RWPE2 (cell line): ENCODE results near the gene ZNF398.

Experiments used
- ATAC-seq: fragments of 200-7000 bp; cut with Tn5 transposase; 3 replicates; pipeline ENCODE4 v1.9.1; 2021; ENCODE audit warnings: low read depth
- DNase-seq: peaks from one replicate; pipeline ENCODE4 v3.0.0-alpha.2; 2020; ENCODE audit warnings: low spot score
- H3K27ac ChIP-seq: fragments of 450-650 bp; 2 replicates; pipeline ENCODE4 v1.5.1; 2017; ENCODE audit warnings: mild to moderate bottlenecking; ENCODE audit not compliant: poor library complexity, severe bottlenecking
- H3K27me3 ChIP-seq: fragments of 250-450 bp; sonication (Bioruptor Pico); 2 replicates; pipeline ENCODE4 v1.5.1; 2021; ENCODE audit warnings: mild to moderate bottlenecking, moderate library complexity; ENCODE audit not compliant: insufficient read depth, poor library complexity, severe bottlenecking
- H3K36me3 ChIP-seq: fragments of 250-450 bp; sonication (Bioruptor Pico); 2 replicates; pipeline ENCODE4 v1.5.1; 2020; ENCODE audit warnings: low read depth, mild to moderate bottlenecking, moderate library complexity
- H3K4me1 ChIP-seq: fragments of 250-450 bp; sonication (Bioruptor Pico); 2 replicates; pipeline ENCODE4 v1.5.1; 2021; ENCODE audit warnings: mild to moderate bottlenecking, moderate library complexity; ENCODE audit not compliant: insufficient read depth, poor library complexity, severe bottlenecking
- H3K4me3 ChIP-seq: fragments of 250-450 bp; sonication (Bioruptor Pico); 2 replicates; pipeline ENCODE4 v1.5.1; 2021; ENCODE audit warnings: mild to moderate bottlenecking, moderate library complexity; ENCODE audit not compliant: severe bottlenecking
- H3K9me3 ChIP-seq: fragments of 250-450 bp; sonication (Bioruptor Pico); 2 replicates; pipeline ENCODE4 v1.5.1; 2021; ENCODE audit warnings: mild to moderate bottlenecking, moderate library complexity; ENCODE audit not compliant: severe bottlenecking
- CTCF ChIP-seq: fragments of 450-650 bp; IDR thresholded peaks from one replicate; pipeline ENCODE4 v1.5.1; 2017; ENCODE audit warnings: mild to moderate bottlenecking, moderate library complexity; ENCODE audit not compliant: poor library complexity, severe bottlenecking

ZNF398 gene

GRCh38 chr7:149184274-149184673 is 37.0 kb downstream of the ZNF398 start:
- H3K4me3 ChIP-seq = no peak overlapping the region
- peaks cover 10% of the 10 kb centered on the region for H3K36me3 ChIP-seq
- H3K27me3 ChIP-seq = no peaks in the 10 kb centered on the region
- no peak for TF ChIP-seq CTCF
- H3K9me3 ChIP-seq = no peaks in the 10 kb centered on the region
- H3K27ac ChIP-seq = no peak overlapping the region
- H3K4me1 ChIP-seq = peaks cover 18% of the 10 kb centered on the region
- ATAC-seq (no peak), DNase-seq (no peak)

GRCh38 chr7:149188213-149188612 is 41.0 kb downstream of the ZNF398 start:
- Histone ChIP-seq H3K4me1 (no peaks in the 10 kb centered on the region), H3K4me3 (no peak overlapping the region), H3K36me3 (no peaks in the 10 kb centered on the region), H3K27me3 (no peaks in the 10 kb centered on the region), H3K27ac (no peak overlapping the region), H3K9me3 (no peaks in the 10 kb centered on the region)
- ATAC-seq (no peak), DNase-seq (no peak)
- no peak for TF ChIP-seq CTCF

- no peak for DNase-seq
- Histone ChIP-seq H3K9me3 (no peaks in the 10 kb centered on the region), H3K36me3 (no peaks in the 10 kb centered on the region), H3K27ac (no peak overlapping the region), H3K4me1 (no peaks in the 10 kb centered on the region), H3K27me3 (no peaks in the 10 kb centered on the region), H3K4me3 (no peak overlapping the region)
- no peak for ATAC-seq
- no peak for TF ChIP-seq CTCF
Observed at GRCh38 chr7:149188637-149189259, 41.5 kb downstream of the ZNF398 start.

GRCh38 chr7:149191851-149192250 is 44.6 kb downstream of the ZNF398 start:
- no peak overlapping the region for H3K27ac ChIP-seq
- H3K36me3 ChIP-seq = no peaks in the 10 kb centered on the region
- ATAC-seq (no peak), DNase-seq (no peak)
- no peaks in the 10 kb centered on the region for H3K4me1 ChIP-seq
- no peaks in the 10 kb centered on the region for H3K9me3 ChIP-seq
- H3K4me3 ChIP-seq = no peak overlapping the region
- no peak for TF ChIP-seq CTCF
- H3K27me3 ChIP-seq = no peaks in the 10 kb centered on the region

GRCh38 chr7:149194799-149195179 is 47.5 kb downstream of the ZNF398 start:
- no peaks in the 10 kb centered on the region for H3K9me3 ChIP-seq
- no peaks in the 10 kb centered on the region for H3K27me3 ChIP-seq
- peaks cover 21% of the 10 kb centered on the region for H3K4me1 ChIP-seq
- DNase-seq (no peak), ATAC-seq (peak; percentile 4; the same call in 1 of the 3 replicates)
- peaks cover 20% of the 10 kb centered on the region for H3K36me3 ChIP-seq
- no peak for TF ChIP-seq CTCF
- peak overlapping the region; percentile 90 for H3K4me3 ChIP-seq
- peak overlapping the region; percentile 82 for H3K27ac ChIP-seq
